GM12891 (cell line): Measurements from ENCODE around the gene PXDN.

Experiments
- PAX5 ChIP-seq: IDR thresholded peaks from 2 replicates; pipeline ENCODE4 v1.6.1; 2011; ENCODE audit warnings: low read length, moderate library complexity, mild to moderate bottlenecking; ENCODE audit not compliant: insufficient read depth, severe bottlenecking
- POLR2A ChIP-seq: IDR thresholded peaks from 2 replicates; pipeline ENCODE4 v1.6.1; 2011; ENCODE audit warnings: low read depth, low read length, control low read depth
- POLR2AphosphoS5 ChIP-seq: IDR thresholded peaks from 2 replicates; pipeline ENCODE4 v1.6.1; 2011; ENCODE audit warnings: low read depth, low read length, control low read depth
- POU2F2 ChIP-seq: IDR thresholded peaks from 2 replicates; pipeline ENCODE4 v1.6.1; 2011; ENCODE audit warnings: low read depth, mild to moderate bottlenecking, control low read depth, low read length, moderate library complexity
- SPI1 ChIP-seq: IDR thresholded peaks from 2 replicates; pipeline ENCODE4 v1.6.1; 2011; ENCODE audit warnings: low read depth, low read length, control low read depth
- TAF1 ChIP-seq: IDR thresholded peaks from 2 replicates; pipeline ENCODE4 v1.6.1; 2011; ENCODE audit warnings: low read depth, low read length, control low read depth

DNA sequence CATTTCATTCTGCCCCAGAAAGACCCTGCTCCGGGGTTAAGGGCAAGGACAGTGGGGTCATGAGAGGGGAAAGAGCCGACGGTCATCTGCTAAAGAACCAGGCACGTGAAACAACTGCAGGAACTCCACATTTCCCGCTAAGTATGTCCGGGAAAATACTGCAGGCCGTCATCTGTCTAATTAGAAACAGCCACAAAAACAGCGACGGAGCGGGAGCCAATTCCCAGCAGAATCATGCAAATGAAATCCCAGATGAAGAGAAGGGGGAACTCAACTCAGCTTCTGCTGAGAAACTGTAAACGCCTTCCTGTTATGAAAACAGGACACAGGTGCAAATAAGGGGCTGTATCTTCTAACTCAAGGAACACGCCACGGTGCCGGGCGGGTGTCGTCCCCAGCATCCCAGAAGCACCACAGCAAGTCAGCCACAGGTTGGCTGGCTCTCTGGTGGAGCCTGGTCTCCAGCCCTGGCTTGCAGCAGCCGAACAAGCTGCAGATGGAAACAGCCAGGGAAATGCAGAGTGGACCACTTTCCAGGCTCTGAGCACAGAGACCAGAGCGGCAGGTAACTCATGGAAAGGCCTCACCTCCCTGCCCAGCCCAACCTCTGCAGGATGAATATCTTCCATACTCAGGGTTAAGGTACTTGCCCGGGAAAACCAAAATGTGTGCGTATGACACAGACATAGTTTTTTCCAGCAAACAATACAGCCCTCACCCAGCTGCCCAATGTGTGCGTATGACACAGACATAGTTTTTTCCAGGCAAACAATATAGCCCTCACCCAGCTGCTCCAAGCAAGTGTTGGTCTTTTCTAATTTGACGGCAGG is 28.9 kb downstream of the PXDN start:
- TF ChIP-seq POLR2AphosphoS5 (no peak), POLR2A (no peak), TAF1 (no peak), POU2F2 (no peak), SPI1 (no peak), PAX5 (no peak)
